B cell (primary cell): ENCODE data around the gene GALNT18.

Source experiments
- EZH2 ChIP-seq: IDR thresholded peaks from 2 replicates; pipeline ENCODE4 v1.6.1; 2012; ENCODE audit warnings: borderline replicate concordance, low read depth, mild to moderate bottlenecking, moderate library complexity, low read length; ENCODE audit not compliant: insufficient read depth, poor library complexity, severe bottlenecking
- TF ChIP-seq, protein P1 (sequence below): fragments of 200-600 bp; IDR thresholded peaks from one replicate; pipeline ENCODE4 v1.8.0; 2022; ENCODE audit warnings: antibody characterized with exemption, mild to moderate bottlenecking

DNA sequence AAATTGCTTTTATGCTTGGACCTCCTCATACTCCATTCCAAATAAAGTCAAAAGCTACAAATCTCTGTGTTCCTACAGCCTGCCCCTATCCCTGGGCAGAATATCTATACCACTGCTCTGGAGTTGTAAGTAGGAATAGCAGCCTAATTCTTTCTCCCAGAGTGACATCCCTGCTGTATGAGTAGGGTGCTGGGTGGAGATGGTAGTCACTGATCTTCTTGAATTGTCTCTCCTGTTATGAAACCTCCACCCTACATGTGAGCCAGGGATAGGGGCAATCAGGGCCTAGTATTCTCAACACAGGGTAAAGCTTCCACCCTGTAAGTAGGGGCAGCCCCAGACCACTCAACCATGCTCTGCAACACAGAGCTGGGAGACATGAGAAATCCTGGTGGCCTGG lies 19.8 kb downstream of the GALNT18 start:
- TF ChIP-seq, protein P1, sequence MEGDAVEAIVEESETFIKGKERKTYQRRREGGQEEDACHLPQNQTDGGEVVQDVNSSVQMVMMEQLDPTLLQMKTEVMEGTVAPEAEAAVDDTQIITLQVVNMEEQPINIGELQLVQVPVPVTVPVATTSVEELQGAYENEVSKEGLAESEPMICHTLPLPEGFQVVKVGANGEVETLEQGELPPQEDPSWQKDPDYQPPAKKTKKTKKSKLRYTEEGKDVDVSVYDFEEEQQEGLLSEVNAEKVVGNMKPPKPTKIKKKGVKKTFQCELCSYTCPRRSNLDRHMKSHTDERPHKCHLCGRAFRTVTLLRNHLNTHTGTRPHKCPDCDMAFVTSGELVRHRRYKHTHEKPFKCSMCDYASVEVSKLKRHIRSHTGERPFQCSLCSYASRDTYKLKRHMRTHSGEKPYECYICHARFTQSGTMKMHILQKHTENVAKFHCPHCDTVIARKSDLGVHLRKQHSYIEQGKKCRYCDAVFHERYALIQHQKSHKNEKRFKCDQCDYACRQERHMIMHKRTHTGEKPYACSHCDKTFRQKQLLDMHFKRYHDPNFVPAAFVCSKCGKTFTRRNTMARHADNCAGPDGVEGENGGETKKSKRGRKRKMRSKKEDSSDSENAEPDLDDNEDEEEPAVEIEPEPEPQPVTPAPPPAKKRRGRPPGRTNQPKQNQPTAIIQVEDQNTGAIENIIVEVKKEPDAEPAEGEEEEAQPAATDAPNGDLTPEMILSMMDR: no peak
- TF ChIP-seq EZH2: no peak
